Measurements from ENCODE around the gene PPP6R2.
A peak's percentile ranks its signal among the peaks of the same experiment; 100 is the strongest.

Gene PPP6R2

GRCh38 chr22:50342651-50343540 lies at the start of gene PPP6R2:
Gene PPP6R2, plus strand, starts transcription at chr22:50343327. Its CDS starts 50,582 bp downstream, at chr22:50393909.
- peak; percentile 89 for DNase-seq

- DNase-seq: no peak
Measured at GRCh38 chr22:50293441-50294318, 49.4 kb upstream of the PPP6R2 start.

GRCh38 chr22:50294319-50294656 lies 48.8 kb upstream of the PPP6R2 start:
- DNase-seq: no peak

GRCh38 chr22:50296658-50297490 lies 46.3 kb upstream of the PPP6R2 start:
- no peak for DNase-seq

DNA sequence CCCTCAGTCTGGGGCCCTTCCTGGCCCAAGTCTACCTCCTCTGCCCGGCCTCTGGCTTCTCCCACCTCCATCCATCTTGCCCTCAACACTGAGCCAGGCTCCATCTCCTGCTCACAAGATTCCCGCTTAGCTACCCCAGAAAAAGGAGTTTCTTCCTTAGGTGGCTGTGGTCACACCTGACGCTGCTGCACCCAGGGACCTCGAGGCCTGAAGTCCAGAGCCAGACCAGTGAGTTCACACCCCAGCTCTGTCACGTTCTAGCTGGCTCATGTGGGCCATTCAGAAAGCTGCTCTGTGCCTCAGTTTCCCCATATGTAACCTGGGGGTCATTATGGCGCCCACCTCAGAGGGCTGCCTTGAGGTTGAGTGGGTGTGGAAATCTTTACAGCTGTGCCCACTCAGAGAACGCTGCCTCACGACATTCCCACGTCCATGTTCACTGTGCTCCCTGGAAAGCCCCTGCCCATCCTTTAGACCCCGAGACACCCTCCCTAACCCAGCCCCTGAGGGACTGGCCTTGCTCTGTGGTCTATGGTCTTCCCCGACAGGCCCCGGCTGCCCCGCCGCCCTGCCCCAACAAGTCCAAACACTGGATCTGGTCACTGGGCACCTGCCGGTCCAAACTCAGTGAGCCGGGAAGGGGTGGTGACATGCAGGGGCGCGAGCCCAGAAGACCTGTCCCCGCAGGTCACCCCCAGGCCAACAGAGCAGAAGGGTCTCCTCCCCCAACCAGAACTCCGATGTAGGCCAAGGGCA lies 45.4 kb upstream of the PPP6R2 start:
- DNase-seq: no peak

DNA sequence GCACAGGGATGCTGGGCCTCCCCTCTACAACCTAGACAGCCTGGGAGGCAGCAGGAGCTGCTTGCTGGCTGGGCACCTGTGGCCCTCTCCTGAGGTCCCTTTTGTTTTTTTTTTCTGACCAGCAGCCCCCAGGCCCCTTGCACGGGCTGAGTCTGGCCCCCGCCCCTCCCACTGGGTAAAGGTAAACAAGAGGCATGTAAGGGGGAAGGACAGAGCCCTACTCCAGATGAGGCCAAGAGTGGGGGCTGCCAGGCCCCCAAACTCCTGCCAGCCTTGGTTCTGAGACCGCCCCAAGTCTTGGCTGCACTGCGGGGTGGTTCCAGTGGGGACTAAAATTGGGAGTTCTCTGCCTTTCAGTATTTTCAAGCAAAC lies 44.9 kb upstream of the PPP6R2 start:
- no peak for DNase-seq

DNA sequence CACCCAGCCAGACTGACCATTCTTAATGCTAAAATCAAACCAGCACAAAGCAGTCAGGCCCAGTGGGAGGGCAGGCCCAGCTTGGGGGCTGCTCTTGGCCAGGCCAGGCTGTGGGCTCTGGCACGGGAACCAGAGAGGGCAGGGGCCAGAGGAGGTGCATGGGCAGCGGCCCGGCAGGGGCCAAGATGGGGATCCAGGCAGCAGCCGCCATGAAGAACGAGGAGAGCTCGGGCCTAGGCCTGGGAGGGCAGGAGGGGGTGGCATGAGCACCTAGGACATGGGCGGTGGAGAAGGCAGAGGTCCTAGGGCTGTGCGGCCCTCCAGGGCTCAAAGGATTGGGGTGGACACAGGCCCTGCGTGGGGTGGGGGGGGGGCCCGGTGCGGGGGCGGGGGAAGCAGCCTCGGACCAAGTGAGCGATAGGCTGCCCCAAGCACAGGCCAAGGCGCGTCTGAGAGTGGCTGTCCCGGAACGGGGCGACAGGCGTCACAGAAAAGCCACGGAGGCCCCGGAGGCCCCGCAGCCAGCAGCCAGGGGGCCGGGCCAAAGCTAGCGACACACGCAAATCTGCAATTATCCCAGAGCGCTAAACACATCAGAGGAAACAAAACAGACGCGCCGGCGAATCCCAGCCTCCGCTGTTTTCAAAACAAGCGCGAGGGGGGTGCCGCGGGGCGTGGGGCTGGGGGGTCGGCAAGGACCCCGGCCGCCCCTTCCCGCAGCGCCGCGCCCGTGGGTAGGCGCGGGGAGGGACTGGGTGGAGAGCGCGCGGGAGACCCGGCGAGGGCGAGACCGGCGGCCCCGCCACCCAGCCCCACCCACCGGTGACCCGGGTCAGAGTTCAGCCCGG lies 44.0 kb upstream of the PPP6R2 start:
- DNase-seq: no peak

DNA sequence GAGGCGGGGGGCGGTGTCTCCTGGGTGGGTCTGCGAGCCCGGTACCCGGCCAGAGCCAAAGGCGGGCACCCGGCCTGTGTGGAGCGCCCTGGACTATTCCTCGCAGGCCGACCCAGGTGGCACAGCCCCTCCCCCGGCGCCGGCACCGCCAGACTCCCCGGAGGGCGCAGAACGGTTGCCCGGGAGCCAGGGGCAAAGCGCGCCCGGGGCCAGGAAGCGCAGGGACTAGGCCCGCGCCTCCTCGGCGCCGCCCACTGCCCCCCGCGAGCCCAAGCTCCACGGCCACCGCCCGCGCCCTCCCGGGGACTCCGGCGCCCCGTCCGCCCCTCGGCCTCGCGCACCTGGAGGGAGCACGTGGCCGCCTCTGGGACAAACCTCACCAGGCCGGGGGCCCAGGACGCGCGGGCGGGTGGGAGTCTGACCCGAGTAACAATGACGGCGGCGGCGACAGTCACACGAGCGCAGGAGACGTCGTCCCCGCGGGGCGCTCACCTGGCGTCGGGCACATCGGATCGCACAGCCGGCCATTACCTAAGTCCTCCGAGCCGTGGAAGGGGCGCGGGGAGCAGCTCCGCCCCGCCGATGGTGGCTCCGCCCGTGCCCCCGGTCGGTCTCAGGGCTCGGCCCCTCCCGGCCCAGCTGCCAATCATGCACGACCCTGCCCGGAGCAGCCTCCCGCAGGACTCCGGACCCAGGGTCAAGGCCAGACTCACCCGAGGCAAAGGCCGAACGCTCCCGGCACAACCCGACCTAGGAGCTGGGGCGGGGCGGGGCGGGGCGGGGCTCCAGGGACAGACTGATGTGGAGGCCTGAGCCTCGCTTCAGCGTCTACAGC lies 43.1 kb upstream of the PPP6R2 start:
- no peak for DNase-seq

GRCh38 chr22:50300620-50301257 lies 42.4 kb upstream of the PPP6R2 start:
- DNase-seq: no peak

- no peak for DNase-seq
Measured at GRCh38 chr22:50301581-50301991, 41.5 kb upstream of the PPP6R2 start.

DNA sequence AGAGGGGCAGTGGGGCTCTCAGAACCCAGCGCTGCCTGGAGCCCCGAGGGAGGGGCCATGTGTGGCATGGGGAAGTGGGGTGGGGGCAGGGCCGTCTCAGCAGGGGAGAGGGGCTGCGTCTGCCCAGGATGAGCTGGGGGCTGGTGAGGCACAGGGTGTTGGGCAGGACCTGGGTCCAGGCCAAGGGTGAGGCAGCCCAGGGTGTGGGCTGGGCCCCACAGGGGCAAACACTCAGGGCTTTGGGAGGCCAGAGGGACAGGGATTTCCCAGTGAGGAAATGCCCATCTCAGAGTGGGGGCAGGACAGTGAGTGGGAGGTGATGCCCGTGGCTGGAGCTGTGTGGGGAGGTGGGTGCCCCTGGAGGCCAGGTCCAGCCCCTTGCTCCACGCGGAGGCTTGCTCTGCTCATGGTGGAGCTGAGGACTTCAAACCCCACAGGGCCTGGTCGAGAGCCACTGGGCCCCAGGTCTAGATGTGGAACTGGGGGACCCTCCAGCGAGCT lies 41.0 kb upstream of the PPP6R2 start:
- no peak for DNase-seq

DNA sequence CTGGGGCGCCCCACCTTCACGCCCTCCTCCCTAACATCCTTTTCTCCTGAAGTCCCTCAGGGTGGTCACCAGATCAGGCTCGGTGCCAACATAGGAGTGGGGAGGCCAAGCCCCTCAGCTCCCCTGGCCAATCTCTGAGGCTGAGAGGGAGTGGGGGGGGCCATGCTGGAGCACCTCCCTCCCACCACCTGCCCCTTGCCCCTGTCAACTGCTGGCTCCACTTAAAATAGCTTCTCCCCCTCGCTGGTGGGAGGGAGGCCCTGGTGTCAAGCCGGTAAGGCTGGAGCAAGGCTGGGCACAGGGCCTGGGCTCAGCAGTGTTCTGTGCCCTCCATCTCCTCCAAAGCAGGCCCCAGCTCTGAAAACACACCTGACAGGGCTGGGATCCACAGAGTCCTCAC lies 40.6 kb upstream of the PPP6R2 start:
- no peak for DNase-seq

DNA sequence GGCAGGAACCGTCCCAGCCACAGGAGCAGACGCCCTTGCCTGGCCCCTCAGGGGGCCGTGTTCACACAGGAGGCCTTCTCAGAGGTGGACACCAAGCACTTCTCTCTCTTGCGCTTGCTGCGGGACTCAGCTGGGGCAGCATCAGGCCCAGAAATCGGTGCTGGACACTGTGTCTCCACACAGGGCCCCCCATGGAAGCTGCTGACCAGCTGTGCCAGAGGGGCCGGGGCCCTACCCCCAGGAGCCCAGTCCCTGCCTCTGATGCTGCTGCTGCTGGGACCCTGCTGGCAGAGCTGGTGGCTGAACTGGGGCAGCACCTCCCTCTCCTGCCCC lies 39.6 kb upstream of the PPP6R2 start:
- no peak for DNase-seq

- DNase-seq: peak; percentile 28
Measured at GRCh38 chr22:50303848-50304527, 39.1 kb upstream of the PPP6R2 start.

GRCh38 chr22:50304528-50305392 lies 38.4 kb upstream of the PPP6R2 start:
- DNase-seq: peak; percentile 17

DNA sequence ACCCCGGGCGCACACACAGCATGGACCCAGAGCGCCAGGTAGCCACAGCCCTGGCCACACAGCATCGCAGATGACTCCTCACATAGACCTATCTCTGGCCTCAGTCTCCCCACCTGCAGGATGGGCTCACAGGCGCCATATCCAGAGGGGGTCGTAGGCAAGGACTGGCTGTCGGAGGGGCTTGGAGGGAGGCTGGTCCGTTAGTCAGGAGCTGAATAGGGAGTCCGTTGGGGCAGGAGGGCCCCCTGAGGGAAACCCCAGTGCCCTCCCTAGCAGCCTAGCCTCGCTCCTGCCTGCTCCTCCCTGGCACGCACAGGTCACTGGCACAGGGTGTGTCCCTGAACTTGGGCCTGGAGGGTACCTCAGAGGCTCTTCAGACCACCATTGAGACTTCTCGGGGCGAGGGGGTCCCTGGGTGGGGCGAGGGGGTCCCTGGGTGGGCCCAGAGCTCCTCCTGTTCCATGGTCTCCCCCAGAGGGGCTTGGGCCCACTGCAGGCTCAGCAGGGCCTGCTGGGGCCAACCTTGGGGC lies 37.7 kb upstream of the PPP6R2 start:
- no peak for DNase-seq

DNA sequence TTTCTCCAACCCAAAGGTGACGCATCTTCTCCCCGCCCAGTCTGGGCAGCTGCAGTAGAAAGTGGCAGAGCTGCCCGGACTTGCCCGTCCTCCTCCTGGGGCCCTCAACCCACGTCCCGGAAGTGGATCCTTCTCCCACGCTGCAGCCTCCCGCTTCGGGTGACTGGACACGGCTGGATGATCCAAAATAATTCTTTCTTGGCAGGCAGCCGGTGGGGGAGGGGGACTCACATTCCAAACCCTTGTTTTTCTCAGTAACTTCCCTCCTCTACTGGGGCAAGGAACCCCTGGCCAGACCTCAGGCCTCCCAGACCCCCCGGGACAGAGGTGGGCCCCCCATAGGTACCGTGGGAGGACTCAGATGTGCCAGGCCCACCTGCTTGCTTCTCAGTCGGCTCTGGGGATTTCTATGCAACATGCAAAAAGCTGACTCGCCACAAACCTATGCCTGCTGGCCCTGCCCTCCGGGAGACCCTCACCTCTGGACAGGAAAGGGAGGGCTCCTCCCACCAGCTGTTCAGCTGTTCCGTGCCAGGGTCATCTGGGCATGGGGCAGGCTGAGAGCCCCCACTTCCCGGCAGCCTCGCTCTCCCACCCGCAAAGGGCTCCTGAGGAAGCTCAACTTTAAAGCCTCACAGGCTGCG lies 37.1 kb upstream of the PPP6R2 start:
- no peak for DNase-seq

All from CD4-positive, alpha-beta T cell treated with Interleukin-21 for 1 hour (primary cell).